Activated naive CD8-positive, alpha-beta T cell treated with anti-CD3 and anti-CD28 coated beads, Interleukin-2, amount 50 U/mL, for 16 hours (primary cell): ENCODE measurements around the gene STAC.
"Not testable (repeated sequence)": the region's sequence is repeated elsewhere in the genome, so short reads cannot be mapped to it uniquely, and the experiment has no call there.

Experiments used
- DNase-seq: peaks from one replicate; pipeline ENCODE4 v3.0.0-alpha.2; 2020; ENCODE audit warnings: low read depth, low spot score

Gene STAC

GRCh38 chr3:36520241-36521006, 140.1 kb downstream of the STAC start:
- no peak for DNase-seq

- DNase-seq: no peak
Observed at GRCh38 chr3:36521007-36521379, 140.7 kb downstream of the STAC start.

DNA sequence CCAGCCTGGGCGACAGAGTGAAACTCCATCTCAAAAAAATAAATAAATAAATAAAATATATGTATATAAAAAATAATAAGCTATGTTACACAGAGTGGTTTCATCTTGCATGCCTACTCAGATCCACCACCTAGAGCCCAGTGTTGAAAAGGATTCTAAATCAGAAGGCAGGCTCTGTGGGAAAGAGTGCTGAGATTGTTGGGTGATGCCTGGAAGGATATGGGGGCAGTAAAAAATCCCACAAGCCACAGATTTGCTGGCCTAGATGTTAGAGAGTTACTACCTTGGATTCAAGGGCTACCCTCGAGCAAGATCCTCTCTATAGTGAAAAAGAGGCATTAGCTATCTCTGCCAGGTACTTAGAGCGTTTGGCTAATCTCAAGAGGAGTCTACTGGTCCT, 144.3 kb downstream of the STAC start:
- no peak for DNase-seq

DNA sequence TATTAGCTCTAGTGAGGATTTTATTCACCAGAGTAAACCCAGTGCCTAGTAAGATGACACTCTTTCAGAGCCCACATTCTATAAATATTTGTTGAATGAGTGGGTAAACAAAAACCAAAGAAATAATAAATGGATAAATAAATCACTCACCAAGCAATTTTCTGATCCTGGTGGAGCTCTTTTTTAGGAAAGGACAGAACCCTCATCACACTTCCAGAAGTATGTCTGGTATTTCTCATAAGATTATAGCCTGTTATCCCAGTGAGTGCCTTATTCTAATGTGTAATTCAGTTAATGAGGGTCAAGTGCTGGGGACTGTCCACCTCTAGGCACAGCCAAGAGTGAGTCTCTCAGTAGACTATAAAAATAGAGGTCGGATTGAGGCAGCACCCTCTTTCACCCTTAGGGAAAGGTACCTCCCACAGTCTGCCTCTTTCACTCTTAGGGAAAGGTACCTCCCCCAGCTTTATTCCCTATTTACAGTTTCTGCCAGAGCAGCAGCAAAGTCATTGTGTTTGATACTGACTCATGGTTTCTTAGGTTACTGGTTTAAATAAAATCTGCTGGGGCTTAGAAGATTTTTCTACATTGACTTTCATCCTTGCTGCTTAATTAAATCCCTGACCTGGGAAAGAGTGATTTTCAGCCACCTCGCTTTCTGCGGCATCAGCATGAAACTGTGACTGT, 145.0 kb downstream of the STAC start:
- DNase-seq: no peak

DNA sequence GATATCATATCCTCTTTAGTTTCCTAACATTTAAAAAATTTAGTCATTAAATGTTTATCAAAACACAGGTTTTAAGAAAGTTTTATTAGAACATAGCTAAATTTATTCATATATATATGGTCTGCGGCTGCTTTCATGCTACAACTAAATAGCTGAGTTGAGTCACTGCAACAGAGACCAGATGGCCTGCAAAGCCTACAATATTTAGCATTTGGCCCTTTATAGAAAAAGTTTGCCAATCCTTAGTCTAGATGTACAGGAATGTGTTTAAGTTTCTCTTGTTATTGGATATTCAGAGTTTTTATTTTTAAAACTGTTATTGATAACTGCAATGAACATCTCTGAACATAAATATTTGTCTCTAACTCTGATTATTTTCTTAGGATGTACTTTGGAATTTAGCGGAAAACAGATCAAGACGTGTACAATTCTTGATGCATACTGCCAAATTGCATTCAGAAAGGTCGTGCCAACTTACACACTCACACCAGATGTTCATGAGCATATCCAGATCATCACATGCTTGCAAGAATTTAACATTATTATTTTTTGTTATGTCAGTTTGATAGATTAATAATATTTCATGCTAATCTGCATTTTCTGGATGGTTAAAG, 157.9 kb downstream of the STAC start:
- DNase-seq: no peak

DNA sequence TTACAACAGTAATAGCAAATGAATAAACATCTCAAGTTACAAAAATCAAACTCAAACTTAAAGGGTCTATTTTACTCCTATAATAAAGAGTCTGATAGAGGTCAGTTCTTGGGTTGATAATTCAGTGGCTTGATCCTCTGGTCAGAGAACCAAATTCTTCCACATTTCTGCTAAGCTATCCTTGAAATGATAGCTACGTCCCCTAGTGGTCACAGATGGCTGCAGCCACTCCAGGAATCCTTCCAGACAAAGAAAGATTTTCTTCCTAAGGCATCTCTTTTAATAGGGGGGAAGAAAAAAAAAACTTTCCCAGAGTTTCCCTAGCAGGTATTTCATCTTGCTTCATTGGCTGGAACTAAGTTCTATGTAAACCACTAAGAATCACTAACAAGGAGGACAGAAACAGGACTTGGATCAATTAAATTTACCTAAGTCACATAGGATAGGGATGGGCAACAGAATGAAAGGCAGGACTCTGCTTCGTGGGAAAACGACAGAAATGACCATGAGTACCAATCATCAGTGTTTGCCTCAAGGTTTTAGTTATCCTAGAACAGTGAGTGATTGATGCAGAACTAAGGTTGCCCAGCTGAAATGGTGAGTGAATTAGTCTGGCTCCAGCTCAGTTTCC, 160.7 kb downstream of the STAC start:
- no peak for DNase-seq

DNA sequence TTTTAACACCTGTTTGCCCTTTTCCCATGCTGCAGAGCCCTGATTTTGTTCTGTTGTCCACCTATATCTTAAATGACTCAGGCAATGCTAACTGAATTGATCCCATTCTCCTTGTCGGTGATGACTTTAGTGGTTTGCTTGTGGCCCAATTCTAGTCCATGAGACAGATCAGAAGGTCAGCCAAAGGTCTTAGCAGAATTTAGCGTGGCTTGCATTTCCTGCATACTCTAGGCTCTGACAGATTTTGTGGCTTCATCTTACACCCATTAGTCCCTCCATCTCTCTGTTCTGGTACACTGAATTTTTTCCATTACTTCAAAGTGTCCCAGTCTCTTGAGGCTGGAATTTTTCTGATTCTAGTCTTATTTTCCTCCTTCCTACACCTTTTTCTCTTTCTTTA, 161.9 kb downstream of the STAC start:
- DNase-seq: no peak

DNA sequence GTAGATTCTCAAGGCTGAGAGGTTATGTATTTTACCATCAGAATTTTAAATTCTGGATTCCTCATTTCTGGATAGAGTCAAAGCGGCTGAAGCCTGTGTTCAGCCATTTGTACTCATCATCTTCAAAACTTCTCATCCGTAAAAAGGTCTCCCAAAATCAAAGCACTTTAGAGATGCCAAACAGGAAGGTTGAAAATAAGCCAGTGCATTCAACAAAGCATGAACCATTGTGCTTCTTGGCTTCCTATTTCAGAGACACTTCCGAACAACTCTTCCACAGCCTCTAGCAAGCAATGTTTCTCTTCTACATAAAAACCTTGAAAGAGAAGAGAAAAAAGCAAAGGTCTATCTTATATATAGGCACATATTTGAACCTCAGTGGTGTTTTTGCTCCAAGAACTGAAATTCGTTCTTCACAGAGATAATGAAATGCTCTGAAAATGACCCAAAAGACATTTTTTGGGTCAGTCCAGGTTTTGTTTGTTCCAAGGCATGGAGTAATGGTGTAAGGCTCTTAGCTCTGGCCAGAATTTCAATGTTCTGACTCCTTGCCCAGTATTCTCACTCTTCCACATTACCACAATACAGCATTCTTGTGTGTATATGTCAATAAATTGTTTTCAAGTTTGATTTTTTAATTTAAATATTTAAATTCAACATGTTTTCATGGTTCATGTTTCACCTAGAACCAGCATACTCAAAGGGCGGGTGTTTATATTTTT, 163.1 kb downstream of the STAC start:
- DNase-seq: no peak

DNA sequence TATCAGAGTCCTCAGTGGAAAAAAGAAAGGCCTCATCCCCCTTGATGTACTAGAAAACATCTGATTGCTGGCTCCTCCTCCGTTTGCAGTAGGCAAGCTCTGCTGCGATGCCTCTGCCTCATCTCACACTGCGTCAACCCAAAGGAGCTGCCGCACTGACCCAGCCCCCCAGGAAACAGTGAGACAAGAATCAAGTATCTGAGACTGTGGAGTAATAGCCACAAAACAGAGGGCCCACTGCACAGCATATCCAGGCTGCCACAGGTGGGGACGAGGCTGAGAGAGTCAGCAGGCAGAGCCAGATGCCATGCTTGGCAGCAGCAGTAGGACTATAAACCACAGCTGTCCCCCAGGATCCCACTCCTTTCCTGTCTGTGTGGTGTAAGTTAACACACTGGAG, 165.9 kb downstream of the STAC start:
- DNase-seq: no peak

DNA sequence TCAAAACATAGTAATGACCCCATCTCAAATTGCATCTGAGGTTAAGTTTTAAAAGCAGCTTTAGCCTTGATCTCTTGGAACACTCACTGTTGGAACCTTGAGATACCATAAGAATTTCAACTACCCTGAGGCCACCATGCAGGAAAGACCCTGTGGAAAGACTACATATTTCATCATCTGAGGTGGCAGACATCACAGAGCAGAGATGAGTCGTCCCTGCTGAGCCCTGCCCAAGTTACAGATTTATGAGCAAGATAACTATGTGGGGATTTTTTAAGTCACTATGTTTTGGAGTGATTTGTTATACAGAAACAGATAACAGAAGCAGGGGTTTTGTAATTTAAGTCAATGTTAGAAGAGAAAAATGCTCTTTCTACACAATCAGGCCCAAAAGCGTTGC, 168.4 kb downstream of the STAC start:
- DNase-seq: no peak

DNA sequence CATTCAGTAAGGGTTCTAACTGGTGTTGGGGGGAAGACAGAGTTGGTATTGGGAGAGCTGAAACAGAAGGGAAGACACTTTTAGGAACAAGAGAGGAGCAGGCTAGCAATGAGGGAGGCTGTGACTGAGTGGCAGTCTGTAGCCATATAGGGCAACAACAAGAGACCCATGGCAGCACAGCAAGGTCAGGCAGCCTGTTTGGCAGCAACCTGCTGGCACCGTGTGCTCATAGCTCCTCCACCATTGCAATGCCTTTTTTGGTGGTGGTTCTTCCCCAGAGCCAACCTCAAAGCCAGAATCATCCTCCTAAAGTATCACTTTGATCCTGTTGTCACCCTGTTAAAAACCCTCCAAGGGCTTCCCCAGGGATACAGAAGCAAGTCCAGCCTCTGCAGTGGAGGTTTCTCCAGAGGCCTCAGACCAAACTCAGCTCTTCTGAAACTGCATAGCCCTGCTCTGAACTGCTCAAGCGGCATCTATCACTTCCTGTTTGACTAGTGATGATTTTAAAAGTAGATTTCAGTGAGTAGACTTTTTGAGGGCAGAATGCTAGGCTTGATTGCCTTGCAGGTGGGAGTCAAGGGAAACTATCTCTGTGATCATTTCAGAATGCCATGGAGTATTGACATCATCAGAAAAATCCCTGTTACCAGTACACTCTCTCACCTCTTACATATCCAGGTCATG, 176.9 kb downstream of the STAC start:
- no peak for DNase-seq

DNA sequence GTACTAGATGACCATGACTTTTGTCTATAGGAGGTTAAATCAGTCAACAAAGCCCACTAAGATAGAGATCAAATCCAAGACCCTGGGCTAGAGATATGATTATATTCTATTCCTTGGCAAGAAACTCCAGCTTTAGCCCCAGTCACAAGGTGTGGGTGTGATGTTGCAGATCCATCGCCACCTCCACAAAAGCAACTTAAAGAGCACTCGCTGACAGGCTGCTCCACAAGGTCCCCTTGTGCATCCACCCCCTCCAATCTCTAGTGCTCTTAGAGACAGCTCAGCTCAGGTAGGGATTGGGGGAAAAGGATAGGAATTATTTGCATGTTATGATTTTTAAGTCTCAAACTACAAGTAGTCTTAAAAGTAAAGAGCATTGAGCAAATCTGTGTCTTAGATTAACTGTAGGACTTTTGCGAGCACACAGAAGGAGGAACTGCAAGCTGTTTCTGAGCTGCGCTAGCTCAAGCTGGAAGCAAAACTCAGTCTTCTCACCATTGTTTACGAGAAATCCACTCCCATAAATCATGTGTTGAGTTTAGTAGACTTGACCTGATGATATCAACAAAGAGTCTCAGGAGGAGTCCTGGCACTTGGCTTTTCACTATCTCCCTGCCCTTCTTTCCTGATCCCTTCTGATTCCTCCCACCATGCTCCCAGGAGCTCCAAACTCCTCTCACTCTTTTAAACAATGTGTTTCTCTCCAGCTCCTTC, 177.6 kb downstream of the STAC start:
- DNase-seq: no peak

DNA sequence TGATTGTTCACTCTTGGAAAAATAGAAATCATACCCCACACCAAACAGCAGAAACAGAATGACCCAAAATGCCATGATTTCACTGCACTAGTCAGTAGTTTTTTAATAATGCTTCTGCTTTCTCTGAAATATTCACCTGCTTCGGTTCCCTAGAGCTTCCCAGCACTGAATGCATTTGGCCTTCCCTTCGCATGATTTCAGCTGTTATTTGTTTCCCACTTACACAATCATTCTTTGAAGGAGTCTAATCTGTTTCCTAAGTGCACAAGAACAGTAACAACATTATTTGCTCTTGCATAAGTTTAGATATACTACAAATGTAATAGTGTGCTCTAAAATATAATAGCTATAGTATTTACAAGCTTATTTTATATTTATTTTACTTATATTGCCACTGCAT, 178.7 kb downstream of the STAC start:
- no peak for DNase-seq

DNA sequence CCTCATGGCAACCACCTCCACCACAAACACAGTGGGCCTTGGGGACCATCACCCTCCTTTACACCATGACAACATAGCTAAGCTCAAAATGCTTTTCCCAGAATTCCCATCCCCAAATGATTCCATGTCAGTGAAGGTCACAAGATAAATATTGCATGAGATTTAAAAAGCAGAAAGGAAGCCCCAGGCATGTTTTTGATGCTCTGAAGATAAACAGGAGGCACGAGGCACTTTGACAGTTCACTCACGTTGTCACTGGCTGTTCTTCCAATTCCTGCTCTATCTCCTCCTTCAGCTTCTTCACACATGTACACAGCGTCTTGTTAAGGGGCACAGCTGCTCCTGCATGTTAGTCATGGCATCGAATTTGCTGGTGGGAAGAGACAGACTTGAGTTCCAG, 180.4 kb downstream of the STAC start:
- no peak for DNase-seq

- DNase-seq: no peak
Observed at GRCh38 chr3:36561601-36562000, 181.3 kb downstream of the STAC start.

GRCh38 chr3:36562945-36563344, 182.6 kb downstream of the STAC start:
- no peak for DNase-seq

DNA sequence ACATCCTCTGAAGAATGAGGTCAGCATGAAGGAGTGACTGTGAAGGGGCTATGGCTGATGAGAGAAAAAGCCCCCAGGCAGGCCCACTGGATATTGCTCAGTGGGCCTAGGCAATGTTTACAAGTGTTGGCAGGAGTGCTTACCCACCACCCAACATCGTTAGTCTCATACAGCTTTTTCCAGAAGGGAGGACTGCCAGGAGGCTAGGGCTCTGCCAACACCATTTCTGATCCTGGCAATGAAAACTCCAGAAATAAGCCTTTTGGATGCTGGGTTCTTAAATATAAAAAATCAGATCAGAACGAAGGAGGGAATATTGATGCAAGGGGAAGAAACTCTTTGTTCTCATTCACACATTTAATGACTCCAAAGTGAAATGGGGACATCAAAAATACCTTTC, 194.9 kb downstream of the STAC start:
- DNase-seq: no peak

DNA sequence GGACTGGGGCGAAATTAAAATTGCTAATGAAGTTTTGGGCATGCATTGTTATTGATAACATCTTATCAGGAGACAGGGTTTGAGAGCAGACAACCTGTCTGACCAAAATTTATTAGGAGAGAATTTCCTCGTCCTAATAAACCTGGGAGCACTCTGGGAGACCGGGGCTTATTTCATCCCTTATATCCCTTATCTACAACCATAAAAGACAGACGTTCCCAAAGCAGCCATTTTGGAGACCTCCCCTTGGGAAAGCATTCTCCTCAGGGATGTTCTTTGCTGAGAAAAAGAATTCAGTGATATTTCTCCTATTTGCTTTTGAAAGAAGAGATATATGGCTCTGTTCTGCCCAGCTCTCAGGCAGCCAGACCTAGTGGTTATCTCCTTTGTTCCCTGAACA, 198.1 kb downstream of the STAC start:
- DNase-seq: not testable (repeated sequence)

DNA sequence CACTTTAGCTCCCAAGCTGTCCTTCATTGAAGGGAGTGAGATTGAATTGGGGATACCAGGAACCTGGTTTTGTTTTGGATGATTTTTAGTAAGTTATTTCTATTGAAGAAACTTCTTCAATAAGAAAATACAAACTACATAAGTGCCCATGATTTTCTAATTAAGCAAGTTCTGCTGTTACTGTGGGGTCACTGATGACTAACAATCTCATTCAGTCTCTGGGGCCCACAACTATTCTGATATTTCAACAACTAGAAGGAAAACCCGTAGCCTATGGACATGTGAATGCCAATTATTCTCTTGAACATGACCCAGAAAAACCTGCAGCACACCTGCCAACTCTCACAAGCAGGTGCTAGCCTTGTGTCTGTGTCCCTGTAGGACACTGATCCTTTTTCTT, 199.4 kb downstream of the STAC start:
- no peak for DNase-seq

GRCh38 chr3:36580716-36581115, 200.4 kb downstream of the STAC start:
- DNase-seq: no peak

GRCh38 chr3:36591959-36592358, 211.7 kb downstream of the STAC start:
- no peak for DNase-seq
